HG02938 (cell line): ENCODE measurements around the gene IRF8.

Source experiments
- ATAC-seq: cut with Tn5 transposase; IDR thresholded peaks from one replicate; pipeline ENCODE4 v1.9.1; 2021; ENCODE audit warnings: mild to moderate bottlenecking, moderate library complexity; ENCODE audit not compliant: unreplicated experiment

Gene IRF8

GRCh38 chr16:85912211-85912974 lies 13.4 kb downstream of the IRF8 start:
- ATAC-seq: no peak

GRCh38 chr16:85913141-85913601 lies 14.2 kb downstream of the IRF8 start:
- no peak for ATAC-seq

GRCh38 chr16:85913688-85914422 lies 14.9 kb downstream of the IRF8 start:
- no peak for ATAC-seq

GRCh38 chr16:85914423-85914794 lies 15.4 kb downstream of the IRF8 start:
- ATAC-seq: no peak

- ATAC-seq: no peak
Measured at GRCh38 chr16:85915125-85915845, 16.3 kb downstream of the IRF8 start.

GRCh38 chr16:85916141-85916890 lies 17.4 kb downstream of the IRF8 start:
- no peak for ATAC-seq

- ATAC-seq: no peak
Measured at GRCh38 chr16:85917012-85917411, 18.1 kb downstream of the IRF8 start.

GRCh38 chr16:85917959-85918358 lies 19.0 kb downstream of the IRF8 start:
- ATAC-seq: peak; percentile 60

- no peak for ATAC-seq
Measured at GRCh38 chr16:85918436-85918835, 19.5 kb downstream of the IRF8 start.

GRCh38 chr16:85919271-85920267 lies 20.6 kb downstream of the IRF8 start:
- ATAC-seq: no peak

GRCh38 chr16:85921026-85921425 lies 22.1 kb downstream of the IRF8 start:
- ATAC-seq: no peak

GRCh38 chr16:85923153-85924021 lies 24.4 kb downstream of the IRF8 start:
- ATAC-seq: no peak

GRCh38 chr16:85924675-85925074 lies 25.7 kb downstream of the IRF8 start:
- ATAC-seq: no peak

- ATAC-seq: no peak
Measured at GRCh38 chr16:85926370-85926769, 27.4 kb downstream of the IRF8 start.

GRCh38 chr16:85927371-85927770 lies 28.4 kb downstream of the IRF8 start:
- ATAC-seq: no peak

- ATAC-seq: no peak
Measured at GRCh38 chr16:85927959-85928358, 29.0 kb downstream of the IRF8 start.

GRCh38 chr16:85928401-85928820 lies 29.4 kb downstream of the IRF8 start:
- no peak for ATAC-seq

- ATAC-seq: no peak
Measured at GRCh38 chr16:85929259-85929721, 30.3 kb downstream of the IRF8 start.

GRCh38 chr16:85930301-85930700 lies 31.3 kb downstream of the IRF8 start:
- no peak for ATAC-seq
